GM18526 (cell line): ENCODE data around the gene CLEC16A.

Experiments
- POLR2A ChIP-seq: IDR thresholded peaks from 3 replicates; pipeline ENCODE4 v1.6.1; 2011; ENCODE audit not compliant: insufficient read length; ENCODE audit errors: extremely low read depth

The CLEC16A gene

DNA sequence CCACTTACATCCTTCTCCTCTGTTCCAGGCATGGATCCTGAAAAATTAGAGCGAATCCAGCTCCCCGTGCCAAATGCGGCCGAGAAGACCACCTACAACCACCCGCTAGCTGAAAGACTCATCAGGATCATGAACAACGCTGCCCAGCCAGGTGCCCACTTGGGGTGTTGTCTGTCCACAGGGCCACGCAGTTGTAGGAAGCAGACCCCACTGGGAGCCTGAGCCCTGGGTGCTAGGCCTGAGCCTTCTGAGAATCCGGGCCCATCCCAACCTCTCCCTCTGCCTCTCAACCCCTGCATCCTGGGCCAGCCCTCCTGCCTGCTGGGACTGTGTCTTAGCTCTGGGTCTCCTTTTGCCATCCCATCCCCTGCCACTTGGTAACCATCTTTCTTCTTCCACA, 95.4 kb downstream of the CLEC16A start:
- no peak for TF ChIP-seq POLR2A

DNA sequence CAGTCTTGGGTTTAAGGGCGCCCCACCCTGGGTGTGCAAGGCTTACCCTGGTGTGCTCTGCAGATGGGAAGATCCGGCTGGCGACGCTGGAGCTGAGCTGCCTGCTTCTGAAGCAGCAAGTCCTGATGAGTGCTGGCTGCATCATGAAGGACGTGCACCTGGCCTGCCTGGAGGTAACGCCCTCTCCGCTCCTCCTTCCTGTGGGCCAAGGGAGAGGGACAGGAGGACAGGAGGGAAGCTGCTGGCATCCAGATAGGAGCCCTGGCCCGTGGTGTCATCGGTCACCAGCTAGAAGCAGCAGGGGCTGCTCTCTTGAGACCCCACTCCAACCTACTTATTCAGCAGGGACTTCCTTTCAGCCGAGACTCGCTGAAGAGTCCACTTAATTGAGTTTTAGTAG, 97.8 kb downstream of the CLEC16A start:
- TF ChIP-seq POLR2A, result no peak

- no peak for TF ChIP-seq POLR2A
Measured at GRCh38 chr16:11045441-11045840, 101.1 kb downstream of the CLEC16A start.

DNA sequence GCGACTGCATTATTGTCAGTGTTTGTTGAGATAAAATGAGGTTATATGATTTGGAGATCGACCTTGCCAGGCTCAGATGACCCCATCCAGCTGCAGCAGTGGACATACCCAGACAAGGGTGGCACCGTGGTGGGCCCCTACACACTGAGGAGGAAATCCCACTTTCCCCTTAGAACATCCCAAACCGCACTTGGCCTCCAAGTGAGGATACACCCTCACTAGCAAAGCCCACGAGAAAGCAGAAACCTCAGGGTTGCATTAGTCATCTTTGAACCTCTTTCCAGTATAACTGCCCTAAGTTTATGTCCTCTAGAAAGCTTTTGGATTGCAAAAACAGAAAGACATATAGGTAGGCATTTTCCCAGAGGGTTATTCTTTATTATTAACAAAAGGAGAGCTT, 101.5 kb downstream of the CLEC16A start:
- no peak for TF ChIP-seq POLR2A

- TF ChIP-seq POLR2A, result no peak
Measured at GRCh38 chr16:11046382-11046931, 102.1 kb downstream of the CLEC16A start.

DNA sequence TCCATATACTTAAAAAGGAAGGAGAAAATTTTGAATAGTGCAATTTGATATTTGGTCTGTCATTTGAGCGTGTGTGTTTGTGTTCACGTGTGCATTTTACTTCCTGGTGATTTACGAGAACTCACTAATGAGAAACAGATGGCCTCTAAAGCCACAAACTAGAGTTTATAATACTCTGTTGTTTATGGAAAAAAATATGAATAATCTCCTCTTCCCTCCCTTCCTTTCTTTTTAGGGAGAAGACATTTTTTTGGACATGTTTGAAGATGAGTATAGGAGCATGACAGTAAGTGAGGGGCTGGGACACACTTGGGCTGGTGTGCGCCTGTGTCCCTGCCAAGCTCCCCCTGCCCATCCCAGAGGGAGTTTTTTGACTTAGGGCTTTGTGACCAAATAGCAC, 102.7 kb downstream of the CLEC16A start:
- TF ChIP-seq POLR2A, result no peak

GRCh38 chr16:11047939-11048800, 103.8 kb downstream of the CLEC16A start:
- TF ChIP-seq POLR2A, result no peak

DNA sequence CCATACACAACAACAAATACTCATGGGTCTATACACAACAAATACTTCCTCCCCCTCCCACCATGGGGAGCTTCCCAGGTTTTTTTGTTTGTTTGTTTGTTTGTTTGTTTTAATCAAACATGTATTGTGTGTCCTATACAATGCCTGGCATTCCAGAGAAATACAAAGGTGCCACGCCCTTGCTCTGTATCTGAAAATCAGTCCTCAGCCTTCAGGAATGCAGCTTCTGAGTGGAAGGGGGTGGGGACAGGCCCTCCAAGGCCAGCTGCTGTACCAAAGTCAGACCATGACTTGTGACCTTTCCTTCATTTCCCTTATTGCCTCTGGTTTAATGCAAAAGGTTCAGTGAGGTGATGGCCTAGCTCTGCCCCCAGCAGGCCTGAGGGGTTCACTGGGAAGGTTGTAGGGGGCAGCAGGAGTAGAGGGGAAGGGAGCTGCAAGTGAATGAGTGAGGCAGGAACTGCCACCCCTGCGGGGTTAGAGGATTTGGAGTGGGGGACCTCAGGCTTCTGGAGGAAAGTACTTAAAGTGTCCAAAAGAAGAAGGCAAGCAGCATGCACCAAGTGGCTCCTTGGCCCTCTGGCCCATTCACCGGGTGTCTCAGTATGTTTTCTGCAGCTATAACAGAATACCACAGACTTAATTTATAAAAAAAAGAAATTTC, 105.2 kb downstream of the CLEC16A start:
- no peak for TF ChIP-seq POLR2A

DNA sequence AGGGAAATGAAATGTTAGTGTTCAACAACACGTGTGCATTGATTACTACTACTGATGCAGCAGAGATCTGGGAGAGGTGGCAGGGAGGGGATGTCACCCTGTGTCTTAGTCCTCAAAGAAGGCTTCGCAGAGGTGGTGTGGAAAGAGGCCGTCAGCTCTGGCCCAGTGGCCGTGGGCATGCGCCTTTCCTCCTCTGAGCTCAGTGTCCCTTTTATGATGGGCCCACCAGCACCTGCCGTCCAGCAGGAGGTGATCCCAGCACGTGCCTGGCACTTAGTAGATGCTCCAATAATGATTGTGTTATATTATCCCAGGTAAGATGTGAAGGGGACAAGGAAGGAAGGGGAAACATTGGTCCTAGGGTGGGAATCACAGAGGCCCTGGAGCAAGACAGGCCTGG, 106.2 kb downstream of the CLEC16A start:
- no peak for TF ChIP-seq POLR2A

DNA sequence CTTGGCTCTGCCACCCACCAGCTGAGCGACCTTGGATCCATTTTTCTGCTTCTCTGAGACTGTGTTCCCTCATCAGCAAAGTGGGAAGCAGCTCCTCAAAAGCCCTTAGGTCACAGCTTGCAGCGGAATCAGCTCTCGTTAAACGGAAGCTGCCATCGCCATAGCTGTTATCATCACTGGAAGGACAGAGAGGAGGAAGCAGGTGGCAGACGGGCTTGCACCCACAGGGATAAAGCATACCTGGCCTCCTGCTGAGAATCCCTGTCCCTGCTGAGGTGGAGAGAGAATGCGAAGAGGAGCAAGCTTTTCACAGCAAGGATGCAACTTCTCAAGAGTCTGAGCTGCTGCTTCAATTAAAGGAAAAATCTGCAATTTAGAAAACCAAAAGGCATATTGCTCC, 106.6 kb downstream of the CLEC16A start:
- TF ChIP-seq POLR2A, result no peak

GRCh38 chr16:11051430-11051829, 107.1 kb downstream of the CLEC16A start:
- no peak for TF ChIP-seq POLR2A

- TF ChIP-seq POLR2A, result no peak
Measured at GRCh38 chr16:11051879-11052808, 107.8 kb downstream of the CLEC16A start.

DNA sequence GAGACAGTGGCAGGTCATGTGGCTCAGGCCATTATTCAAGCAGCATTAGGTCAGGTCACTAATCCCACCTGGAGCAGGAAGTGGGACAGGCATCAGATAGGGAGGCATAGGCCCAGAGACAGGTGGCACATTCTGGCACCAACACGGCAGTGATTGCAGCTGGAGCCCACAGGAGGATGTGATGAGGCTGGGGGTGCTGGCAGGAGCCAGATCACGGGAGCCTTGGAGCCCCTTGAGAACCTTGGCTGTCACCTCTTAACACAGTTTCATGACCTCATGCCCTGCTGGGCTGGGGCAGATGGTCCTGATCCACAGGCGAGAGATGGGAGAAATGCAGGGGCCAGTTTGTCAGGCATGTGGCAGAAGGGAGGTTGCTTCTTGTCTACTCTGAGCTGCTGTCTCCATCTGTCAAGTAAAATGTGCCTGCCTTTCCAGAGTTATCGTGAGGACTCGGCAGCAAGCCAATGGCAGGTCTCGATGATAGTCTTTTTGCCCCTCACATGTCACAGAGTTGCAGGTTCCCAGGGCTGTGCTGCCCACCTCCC, 109.6 kb downstream of the CLEC16A start:
- TF ChIP-seq POLR2A, result no peak

GRCh38 chr16:11056090-11056992, 112.0 kb downstream of the CLEC16A start:
- TF ChIP-seq POLR2A, result no peak

GRCh38 chr16:11056993-11057649, 112.8 kb downstream of the CLEC16A start:
- TF ChIP-seq POLR2A, result no peak
